Choroid plexus epithelial cell (primary cell): ENCODE measurements around the gene MAGEA8.
"Not testable (repeated sequence)": the region's sequence is repeated elsewhere in the genome, so short reads cannot be mapped to it uniquely, and the experiment has no call there.

Source experiments
- DNase-seq: peaks from one replicate; pipeline ENCODE4 v3.0.0-alpha.2; 2010; ENCODE audit warnings: low read depth
- H3K4me3 ChIP-seq: 2 replicates; pipeline ENCODE4 v1.5.1; 2011; ENCODE audit warnings: low read depth, mild to moderate bottlenecking, control low read depth, low read length, moderate library complexity
- CTCF ChIP-seq: conservative IDR thresholded peaks from 2 replicates; pipeline ENCODE4 v1.5.1; 2011; ENCODE audit warnings: low read depth, mild to moderate bottlenecking, control low read depth, inconsistent platforms, low read length, moderate library complexity

MAGEA8 gene

GRCh38 chrX:149881081-149881711 is at the start of gene MAGEA8:
Gene MAGEA8, plus strand, starts transcription at chrX:149881183. Its CDS starts 3,090 bp downstream, at chrX:149884273.
- no peak within 1 kb of the TSS for H3K4me3 ChIP-seq
- no peak for DNase-seq
- no peak for TF ChIP-seq CTCF

GRCh38 chrX:149831473-149831872 is 49.5 kb upstream of the MAGEA8 start:
- no peak overlapping the region for H3K4me3 ChIP-seq
- no peak for TF ChIP-seq CTCF
- DNase-seq = no peak

- not testable (repeated sequence) for DNase-seq, H3K4me3 ChIP-seq
Measured at GRCh38 chrX:149836728-149837127, 44.3 kb upstream of the MAGEA8 start.

GRCh38 chrX:149837167-149837566 is 43.8 kb upstream of the MAGEA8 start:
- H3K4me3 ChIP-seq = no peak overlapping the region
- TF ChIP-seq CTCF = no peak
- no peak for DNase-seq

- no peak overlapping the region for H3K4me3 ChIP-seq
- no peak for DNase-seq
- no peak for TF ChIP-seq CTCF
Measured at GRCh38 chrX:149837639-149838038, 43.3 kb upstream of the MAGEA8 start.

- DNase-seq = no peak
- H3K4me3 ChIP-seq = no peak overlapping the region
- no peak for TF ChIP-seq CTCF
Measured at GRCh38 chrX:149841929-149842328, 39.1 kb upstream of the MAGEA8 start.

- no peak for TF ChIP-seq CTCF
- DNase-seq = no peak
- H3K4me3 ChIP-seq = no peak overlapping the region
Measured at GRCh38 chrX:149845385-149845784, 35.6 kb upstream of the MAGEA8 start.
